ENCODE measurements around the gene CPN1. TPM values are rescaled to one million over a fixed set of nuclear protein-coding genes. Genes with fewer than 3 reads are reported as not detected.
"Not testable (repeated sequence)": the region's sequence is repeated elsewhere in the genome, so short reads cannot be mapped to it uniquely, and the experiment has no call there.

CPN1 gene
- total RNA-seq, 4 donors from 2014 or later: not detected

DNA sequence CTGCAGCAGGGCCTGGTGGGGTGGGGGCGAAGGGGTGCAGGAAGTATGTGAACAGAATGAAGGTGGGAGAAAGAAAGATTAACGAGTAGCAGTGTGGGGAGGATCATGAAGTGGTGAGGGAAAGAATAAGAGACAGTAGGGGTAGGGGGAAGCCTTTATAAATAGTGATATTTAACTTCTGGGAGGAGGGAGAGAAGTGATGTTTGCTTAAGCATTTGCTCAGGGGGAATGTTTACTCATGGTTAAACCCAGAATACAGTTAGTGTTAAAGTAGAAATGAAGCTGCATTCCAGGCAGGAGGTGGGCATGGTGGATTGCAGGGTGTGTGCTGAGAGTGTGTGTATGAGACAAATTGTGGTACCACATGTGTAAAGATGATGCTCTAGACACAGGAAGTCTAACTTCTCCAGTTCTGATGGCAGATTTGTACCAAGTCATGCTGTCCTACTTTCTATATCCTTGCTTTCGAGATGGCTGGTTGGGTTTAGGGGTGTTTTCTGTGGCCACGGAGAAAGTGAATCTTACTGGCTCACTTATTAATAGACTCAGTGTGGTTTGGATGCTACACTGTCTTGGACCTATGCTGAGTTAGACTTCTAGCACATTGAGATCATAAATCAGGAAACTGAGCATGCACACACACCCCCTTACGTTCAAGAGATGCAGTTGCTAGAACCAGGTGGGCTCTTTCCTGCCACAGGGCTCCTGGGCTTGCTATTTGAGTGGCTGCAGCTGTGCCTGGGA is 61.4 kb downstream of the CPN1 start:
- no peak for DNase-seq (ENCODE audit: low spot score in 2 of 2)
- no peak overlapping the region for H3K27ac ChIP-seq
- no peaks in the 10 kb centered on the region for H3K27me3 ChIP-seq
- no peak overlapping the region for H3K4me3 ChIP-seq
- WGBS: 52% methylated on average over 4 of the region's 5 CpGs
- TF ChIP-seq POLR2AphosphoS5 (IDR thresholded peaks at IDR 0.05) (no peak), EP300 (IDR thresholded peaks at IDR 0.05) (no peak), POLR2A (IDR thresholded peaks at IDR 0.05) (no peak)
- TF ChIP-seq, protein P1, sequence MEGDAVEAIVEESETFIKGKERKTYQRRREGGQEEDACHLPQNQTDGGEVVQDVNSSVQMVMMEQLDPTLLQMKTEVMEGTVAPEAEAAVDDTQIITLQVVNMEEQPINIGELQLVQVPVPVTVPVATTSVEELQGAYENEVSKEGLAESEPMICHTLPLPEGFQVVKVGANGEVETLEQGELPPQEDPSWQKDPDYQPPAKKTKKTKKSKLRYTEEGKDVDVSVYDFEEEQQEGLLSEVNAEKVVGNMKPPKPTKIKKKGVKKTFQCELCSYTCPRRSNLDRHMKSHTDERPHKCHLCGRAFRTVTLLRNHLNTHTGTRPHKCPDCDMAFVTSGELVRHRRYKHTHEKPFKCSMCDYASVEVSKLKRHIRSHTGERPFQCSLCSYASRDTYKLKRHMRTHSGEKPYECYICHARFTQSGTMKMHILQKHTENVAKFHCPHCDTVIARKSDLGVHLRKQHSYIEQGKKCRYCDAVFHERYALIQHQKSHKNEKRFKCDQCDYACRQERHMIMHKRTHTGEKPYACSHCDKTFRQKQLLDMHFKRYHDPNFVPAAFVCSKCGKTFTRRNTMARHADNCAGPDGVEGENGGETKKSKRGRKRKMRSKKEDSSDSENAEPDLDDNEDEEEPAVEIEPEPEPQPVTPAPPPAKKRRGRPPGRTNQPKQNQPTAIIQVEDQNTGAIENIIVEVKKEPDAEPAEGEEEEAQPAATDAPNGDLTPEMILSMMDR (IDR thresholded peaks at IDR 0.05): no peak
- no peaks in the 10 kb centered on the region for H3K36me3 ChIP-seq
- H3K9me3 ChIP-seq: no peaks in the 10 kb centered on the region
- H3K4me1 ChIP-seq: no peaks in the 10 kb centered on the region

DNA sequence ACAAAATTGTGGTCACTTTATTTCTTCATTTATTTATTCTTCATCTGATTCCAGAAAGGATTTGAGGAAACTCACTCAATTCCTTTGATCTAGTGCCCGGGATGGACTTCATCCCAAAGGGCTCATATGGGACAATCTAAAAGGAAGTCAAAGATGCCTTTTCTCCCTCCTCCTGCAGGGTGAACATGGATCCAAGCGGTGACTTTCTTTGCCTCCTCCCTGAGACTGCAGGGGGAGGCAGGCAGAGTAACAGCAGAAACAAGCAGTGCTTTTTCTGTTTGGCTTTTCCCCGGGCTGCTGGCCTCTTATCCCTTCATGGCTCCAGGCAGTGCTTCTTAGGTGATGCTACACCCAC is 61.9 kb downstream of the CPN1 start:
- no peak for DNase-seq (ENCODE audit: low spot score in 2 of 2)

GRCh38 chr10:100014071-100014762 is 67.5 kb downstream of the CPN1 start:
- Histone ChIP-seq H3K9me3 (no peaks in the 10 kb centered on the region), H3K4me1 (peaks cover 5% of the 10 kb centered on the region), H3K36me3 (no peaks in the 10 kb centered on the region), H3K4me3 (no peak overlapping the region), H3K27ac (no peak overlapping the region), H3K27me3 (no peaks in the 10 kb centered on the region)
- no peak for DNase-seq (ENCODE audit: low spot score in 2 of 2)
- no peak for TF ChIP-seq POLR2AphosphoS5 (IDR thresholded peaks at IDR 0.05)
- TF ChIP-seq POLR2A (IDR thresholded peaks at IDR 0.05): no peak
- no peak for TF ChIP-seq EP300 (IDR thresholded peaks at IDR 0.05)
- TF ChIP-seq, protein P1 (IDR thresholded peaks at IDR 0.05): no peak
- 89% methylated on average over 5 of the region's 5 CpGs for WGBS

More for the DNA sequence above, 61.9 kb downstream of the CPN1 start:
- no peaks in the 10 kb centered on the region for H3K4me1 ChIP-seq
- no peak for TF ChIP-seq POLR2AphosphoS5 (IDR thresholded peaks at IDR 0.05)
- TF ChIP-seq POLR2A (IDR thresholded peaks at IDR 0.05): no peak
- TF ChIP-seq, protein P1 (IDR thresholded peaks at IDR 0.05): no peak
- TF ChIP-seq EP300 (IDR thresholded peaks at IDR 0.05): no peak
- H3K4me3 ChIP-seq: no peak overlapping the region
- H3K27me3 ChIP-seq: no peaks in the 10 kb centered on the region
- H3K27ac ChIP-seq: no peak overlapping the region
- WGBS: 47% methylated on average over 3 of the region's 3 CpGs
- no peaks in the 10 kb centered on the region for H3K9me3 ChIP-seq
- H3K36me3 ChIP-seq: no peaks in the 10 kb centered on the region

DNA sequence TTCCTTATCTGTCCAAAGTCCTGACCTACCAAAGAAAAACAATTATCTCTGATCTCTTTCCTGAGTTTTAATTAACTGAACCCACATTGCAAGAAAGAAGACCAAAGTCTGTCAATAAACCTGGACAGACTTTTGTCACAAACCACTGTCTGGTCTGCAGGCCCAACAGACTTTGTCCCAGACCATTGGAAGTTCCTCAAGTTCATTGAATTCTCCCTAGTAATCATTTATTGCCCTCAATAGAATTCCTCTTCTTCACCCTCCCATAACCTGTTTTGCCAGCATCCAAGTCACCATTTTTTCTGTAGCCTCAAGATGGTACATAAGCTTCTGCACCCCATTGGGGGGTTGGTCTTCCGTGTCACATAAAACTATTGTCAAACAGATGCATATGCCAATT is 68.0 kb downstream of the CPN1 start:
- no peak for DNase-seq (ENCODE audit: low spot score in 2 of 2)
- Histone ChIP-seq H3K4me3 (no peak overlapping the region), H3K27ac (no peak overlapping the region), H3K36me3 (no peaks in the 10 kb centered on the region), H3K9me3 (no peaks in the 10 kb centered on the region), H3K27me3 (no peaks in the 10 kb centered on the region), H3K4me1 (peaks cover 8% of the 10 kb centered on the region)
- 92% methylated on average over 1 of the region's 1 CpG for WGBS
- TF ChIP-seq, protein P1 (IDR thresholded peaks at IDR 0.05): no peak
- TF ChIP-seq POLR2A (IDR thresholded peaks at IDR 0.05): no peak

DNA sequence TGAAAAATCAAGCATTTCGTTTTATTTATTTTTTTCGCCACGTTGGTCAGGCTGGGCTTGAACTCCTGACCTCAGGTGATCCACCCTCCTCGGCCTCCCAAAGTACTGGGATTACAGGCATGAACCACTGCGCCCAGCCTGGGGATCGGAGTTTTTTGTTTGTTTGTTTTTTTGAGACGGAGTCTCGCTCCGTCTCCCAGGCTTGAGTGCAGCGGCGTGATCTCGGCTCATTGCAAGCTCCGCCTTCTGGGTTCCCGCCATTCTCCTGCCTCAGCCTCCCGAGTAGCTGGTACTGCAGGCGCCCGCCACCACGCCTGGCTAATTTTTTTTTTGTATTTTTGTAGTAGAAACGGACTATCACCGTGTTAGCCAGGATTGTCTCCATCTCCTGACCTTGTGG is 69.8 kb downstream of the CPN1 start:
- peaks cover 25% of the 10 kb centered on the region for H3K4me1 ChIP-seq
- H3K27ac ChIP-seq; H3K9me3 ChIP-seq; DNase-seq (ENCODE audit: low spot score in 2 of 2); H3K27me3 ChIP-seq; H3K36me3 ChIP-seq; H3K4me3 ChIP-seq: not testable (repeated sequence)
- 87% methylated on average over 20 of the region's 20 CpGs for WGBS
